OCI-LY7 (cell line): ENCODE data around the gene SPACA7.

ENCODE experiments used
- EZH2phosphoT487 ChIP-seq: fragments of 200-600 bp; sonication (generic); IDR thresholded peaks from 2 replicates; pipeline ENCODE4 v1.6.1; 2018; ENCODE audit warnings: low read depth, borderline replicate concordance, mild to moderate bottlenecking, mixed run types, antibody characterized with exemption, low read length, moderate library complexity, mixed read lengths
- TF ChIP-seq, protein P1 (sequence below): fragments of 200-600 bp; sonication (generic); conservative IDR thresholded peaks from 2 replicates; pipeline ENCODE4 v1.5.1; 2014; ENCODE audit warnings: mild to moderate bottlenecking, antibody characterized with exemption, low read length, moderate library complexity, mixed read lengths

DNA sequence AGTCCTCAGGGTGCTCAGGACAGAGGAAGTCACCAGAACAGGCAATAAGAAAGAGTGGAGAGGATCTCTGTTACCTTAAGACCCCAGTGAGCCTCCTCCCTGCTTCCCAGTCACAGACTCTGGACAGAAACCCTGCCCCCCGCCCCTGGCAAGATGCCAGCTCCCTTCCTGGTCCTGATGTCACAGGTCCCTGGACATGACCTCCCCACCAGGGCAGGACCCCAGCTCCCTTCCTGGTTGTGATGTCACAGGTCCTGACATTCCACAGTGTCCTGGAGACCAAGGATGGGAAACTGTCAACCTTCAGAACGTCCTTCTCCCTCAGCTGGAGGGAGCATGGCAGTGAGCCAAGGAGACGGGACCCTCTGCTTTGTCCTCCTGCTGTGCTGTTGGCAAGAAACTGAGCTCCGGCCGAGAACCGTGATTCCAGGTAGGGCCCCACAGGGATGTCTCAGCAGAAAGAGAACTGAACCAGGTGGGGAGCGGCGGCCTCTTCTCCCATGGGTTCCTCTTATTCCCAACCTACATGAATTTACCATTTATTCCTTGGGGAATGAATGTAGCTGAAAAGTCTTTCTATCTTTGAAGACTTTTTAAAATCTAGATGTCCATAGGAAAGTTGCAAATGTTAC, at the start of gene SPACA7:
- TF ChIP-seq, protein P1, sequence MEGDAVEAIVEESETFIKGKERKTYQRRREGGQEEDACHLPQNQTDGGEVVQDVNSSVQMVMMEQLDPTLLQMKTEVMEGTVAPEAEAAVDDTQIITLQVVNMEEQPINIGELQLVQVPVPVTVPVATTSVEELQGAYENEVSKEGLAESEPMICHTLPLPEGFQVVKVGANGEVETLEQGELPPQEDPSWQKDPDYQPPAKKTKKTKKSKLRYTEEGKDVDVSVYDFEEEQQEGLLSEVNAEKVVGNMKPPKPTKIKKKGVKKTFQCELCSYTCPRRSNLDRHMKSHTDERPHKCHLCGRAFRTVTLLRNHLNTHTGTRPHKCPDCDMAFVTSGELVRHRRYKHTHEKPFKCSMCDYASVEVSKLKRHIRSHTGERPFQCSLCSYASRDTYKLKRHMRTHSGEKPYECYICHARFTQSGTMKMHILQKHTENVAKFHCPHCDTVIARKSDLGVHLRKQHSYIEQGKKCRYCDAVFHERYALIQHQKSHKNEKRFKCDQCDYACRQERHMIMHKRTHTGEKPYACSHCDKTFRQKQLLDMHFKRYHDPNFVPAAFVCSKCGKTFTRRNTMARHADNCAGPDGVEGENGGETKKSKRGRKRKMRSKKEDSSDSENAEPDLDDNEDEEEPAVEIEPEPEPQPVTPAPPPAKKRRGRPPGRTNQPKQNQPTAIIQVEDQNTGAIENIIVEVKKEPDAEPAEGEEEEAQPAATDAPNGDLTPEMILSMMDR, result no peak
- TF ChIP-seq EZH2phosphoT487, result no peak
